OCI-LY1 (cell line): ENCODE measurements around the gene ADAT2.

Source experiments
- H2AFZ ChIP-seq: fragments of 200-600 bp; sonication (generic), shearing (Covaris generic); 2 replicates; pipeline ENCODE4 v1.6.0; 2014; ENCODE audit warnings: antibody characterized with exemption, mild to moderate bottlenecking, low read length
- H3F3A ChIP-seq: fragments of 200-600 bp; sonication (generic), shearing (Covaris generic); 2 replicates; pipeline ENCODE4 v1.6.0; 2014; ENCODE audit warnings: mild to moderate bottlenecking, antibody characterized with exemption, low read length, moderate library complexity; ENCODE audit not compliant: insufficient read depth
- H3K27ac ChIP-seq: fragments of 200-600 bp; sonication (generic); 2 replicates; pipeline ENCODE4 v1.5.1; 2014; ENCODE audit warnings: low read length, mixed run types, mild to moderate bottlenecking, low read depth; ENCODE audit not compliant: poor library complexity, severe bottlenecking
- H3K27me3 ChIP-seq: fragments of 200-600 bp; sonication (generic); 2 replicates; pipeline ENCODE4 v1.6.0; 2014; ENCODE audit warnings: antibody characterized with exemption, mild to moderate bottlenecking, low read length, moderate library complexity; ENCODE audit not compliant: insufficient read depth
- H3K36me3 ChIP-seq: fragments of 200-600 bp; sonication (generic); 2 replicates; pipeline ENCODE4 v1.6.1; 2014; ENCODE audit warnings: mild to moderate bottlenecking, antibody characterized with exemption, low read length, moderate library complexity, mixed read lengths; ENCODE audit not compliant: insufficient read depth
- H3K4me1 ChIP-seq: fragments of 200-600 bp; sonication (generic); 2 replicates; pipeline ENCODE4 v1.5.1; 2014; ENCODE audit warnings: mild to moderate bottlenecking, low read length, moderate library complexity; ENCODE audit not compliant: insufficient read depth, severe bottlenecking
- H3K4me2 ChIP-seq: fragments of 200-600 bp; sonication (generic), shearing (Covaris generic); 2 replicates; pipeline ENCODE4 v1.6.1; 2014; ENCODE audit warnings: low read length
- H3K4me3 ChIP-seq: fragments of 200-600 bp; sonication (generic); 2 replicates; pipeline ENCODE4 v1.5.1; 2014; ENCODE audit warnings: low read length, low read depth, mild to moderate bottlenecking, mixed read lengths; ENCODE audit not compliant: poor library complexity, severe bottlenecking
- H3K79me2 ChIP-seq: fragments of 200-600 bp; shearing (Covaris generic); 2 replicates; pipeline ENCODE4 v1.6.1; 2016; ENCODE audit warnings: mixed run types, low read length, mixed read lengths; ENCODE audit not compliant: insufficient read depth
- H3K9ac ChIP-seq: fragments of 200-600 bp; sonication (generic), shearing (Covaris generic); 2 replicates; pipeline ENCODE4 v1.6.1; 2014; ENCODE audit warnings: mild to moderate bottlenecking, low read length, mixed read lengths
- H3K9me2 ChIP-seq: fragments of 200-600 bp; sonication (generic), shearing (Covaris generic); 2 replicates; pipeline ENCODE4 v1.6.1; 2014; ENCODE audit warnings: low read depth, mild to moderate bottlenecking, low read length, mixed read lengths
- H3K9me3 ChIP-seq: fragments of 200-600 bp; shearing (Covaris generic); 2 replicates; pipeline ENCODE4 v1.6.1; 2014; ENCODE audit warnings: low read length, mixed read lengths
- H4K20me1 ChIP-seq: fragments of 200-600 bp; sonication (generic), shearing (Covaris generic); 2 replicates; pipeline ENCODE4 v1.6.0; 2016; ENCODE audit warnings: mild to moderate bottlenecking, low read length; ENCODE audit not compliant: insufficient read depth
- EZH2 ChIP-seq: fragments of 200-600 bp; sonication (generic), shearing (Covaris generic); IDR thresholded peaks from 2 replicates; pipeline ENCODE4 v1.8.0; 2017; ENCODE audit warnings: borderline replicate concordance, mixed run types, mild to moderate bottlenecking, antibody characterized with exemption, low read length, moderate library complexity, mixed read lengths
- TF ChIP-seq, protein P1 (sequence below): fragments of 200-600 bp; sonication (generic), shearing (Covaris generic); IDR thresholded peaks from 2 replicates; pipeline ENCODE4 v1.5.1; 2017; ENCODE audit warnings: mild to moderate bottlenecking, antibody characterized with exemption, low read length, moderate library complexity, mixed read lengths

Gene ADAT2

DNA sequence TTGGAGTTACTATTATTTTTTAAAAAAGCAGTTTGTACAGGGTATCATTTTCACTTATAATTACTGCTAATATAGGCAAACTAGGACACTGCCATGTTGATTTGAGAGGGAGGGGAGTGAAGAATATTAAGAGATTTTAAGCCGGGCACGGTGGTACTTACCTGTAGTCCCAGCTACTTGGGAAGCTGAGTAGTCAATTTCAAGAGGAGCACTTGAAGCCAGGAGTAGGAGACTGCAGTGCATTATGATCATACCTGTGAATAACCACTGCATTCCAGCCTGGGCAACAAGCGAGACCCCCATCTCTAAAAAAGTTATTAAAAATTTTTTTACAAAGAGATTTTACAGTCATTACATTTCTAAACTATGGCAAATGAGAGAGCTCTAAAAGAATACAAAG lies 35.7 kb downstream of the ADAT2 start:
- Histone ChIP-seq H3K27me3 (no peaks in the 10 kb centered on the region), H3K36me3 (no peaks in the 10 kb centered on the region), H3F3A (no peaks in the 10 kb centered on the region), H3K9me2 (no peaks in the 10 kb centered on the region), H3K79me2 (no peaks in the 10 kb centered on the region), H3K4me1 (no peaks in the 10 kb centered on the region), H4K20me1 (no peaks in the 10 kb centered on the region), H3K4me2 (no peak overlapping the region), H3K27ac (no peak overlapping the region), H3K9me3 (no peaks in the 10 kb centered on the region), H3K4me3 (no peak overlapping the region), H3K9ac (no peak overlapping the region), H2AFZ (no peak overlapping the region)
- TF ChIP-seq EZH2, result no peak
- TF ChIP-seq, protein P1, sequence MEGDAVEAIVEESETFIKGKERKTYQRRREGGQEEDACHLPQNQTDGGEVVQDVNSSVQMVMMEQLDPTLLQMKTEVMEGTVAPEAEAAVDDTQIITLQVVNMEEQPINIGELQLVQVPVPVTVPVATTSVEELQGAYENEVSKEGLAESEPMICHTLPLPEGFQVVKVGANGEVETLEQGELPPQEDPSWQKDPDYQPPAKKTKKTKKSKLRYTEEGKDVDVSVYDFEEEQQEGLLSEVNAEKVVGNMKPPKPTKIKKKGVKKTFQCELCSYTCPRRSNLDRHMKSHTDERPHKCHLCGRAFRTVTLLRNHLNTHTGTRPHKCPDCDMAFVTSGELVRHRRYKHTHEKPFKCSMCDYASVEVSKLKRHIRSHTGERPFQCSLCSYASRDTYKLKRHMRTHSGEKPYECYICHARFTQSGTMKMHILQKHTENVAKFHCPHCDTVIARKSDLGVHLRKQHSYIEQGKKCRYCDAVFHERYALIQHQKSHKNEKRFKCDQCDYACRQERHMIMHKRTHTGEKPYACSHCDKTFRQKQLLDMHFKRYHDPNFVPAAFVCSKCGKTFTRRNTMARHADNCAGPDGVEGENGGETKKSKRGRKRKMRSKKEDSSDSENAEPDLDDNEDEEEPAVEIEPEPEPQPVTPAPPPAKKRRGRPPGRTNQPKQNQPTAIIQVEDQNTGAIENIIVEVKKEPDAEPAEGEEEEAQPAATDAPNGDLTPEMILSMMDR, result no peak

DNA sequence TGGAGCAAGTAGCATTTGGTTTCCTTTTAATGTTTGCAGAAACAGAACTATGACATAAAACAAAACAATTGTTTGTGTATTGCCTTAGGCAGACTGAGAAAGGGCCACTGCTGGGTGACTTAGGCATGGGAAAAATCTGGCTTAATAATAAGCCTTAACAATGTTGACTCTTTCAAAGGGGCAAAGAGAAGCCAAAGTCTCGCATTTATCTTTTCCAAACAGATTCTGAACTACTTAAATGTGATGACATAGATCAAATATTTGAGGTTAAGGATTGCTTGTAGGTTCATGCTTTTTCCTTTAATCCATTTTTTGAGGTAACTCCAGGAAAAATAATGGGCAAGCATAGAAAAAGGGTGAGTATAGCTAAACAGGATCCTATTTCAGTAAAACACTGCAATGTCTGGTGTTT lies 39.6 kb downstream of the ADAT2 start:
- Histone ChIP-seq H3K79me2 (no peaks in the 10 kb centered on the region), H3K9ac (no peak overlapping the region), H4K20me1 (no peaks in the 10 kb centered on the region), H3K4me1 (no peaks in the 10 kb centered on the region), H3K36me3 (no peaks in the 10 kb centered on the region), H3K27me3 (no peaks in the 10 kb centered on the region), H3K27ac (no peak overlapping the region), H3K4me2 (no peak overlapping the region), H3K4me3 (no peak overlapping the region), H3F3A (no peaks in the 10 kb centered on the region), H3K9me3 (no peaks in the 10 kb centered on the region), H3K9me2 (no peaks in the 10 kb centered on the region), H2AFZ (no peak overlapping the region)
- TF ChIP-seq EZH2, result no peak
- TF ChIP-seq, protein P1, result no peak

DNA sequence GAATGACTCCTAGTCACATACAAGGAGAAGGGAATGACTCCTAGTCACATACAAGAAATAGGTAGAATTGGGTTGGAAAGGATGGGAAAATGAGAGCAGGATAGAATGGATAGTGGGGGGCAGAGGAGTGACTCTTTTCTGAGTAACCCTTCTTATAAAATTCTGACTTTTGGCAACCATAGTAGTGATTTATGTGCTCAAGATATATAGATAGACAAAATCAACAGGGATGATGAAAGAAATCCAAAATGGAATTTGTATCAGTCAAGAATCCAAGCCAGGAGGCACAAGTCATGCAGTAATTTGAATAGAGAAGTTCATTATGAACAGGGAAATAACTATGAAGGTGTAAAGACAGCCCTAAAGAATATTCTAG lies 41.7 kb downstream of the ADAT2 start:
- no peak for TF ChIP-seq EZH2
- TF ChIP-seq, protein P1, result no peak
- Histone ChIP-seq H3K9me3 (no peaks in the 10 kb centered on the region), H3K27ac (no peak overlapping the region), H2AFZ (no peak overlapping the region), H3K9ac (no peak overlapping the region), H3K4me3 (no peak overlapping the region), H3K79me2 (no peaks in the 10 kb centered on the region), H3K27me3 (no peaks in the 10 kb centered on the region), H4K20me1 (no peaks in the 10 kb centered on the region), H3F3A (no peaks in the 10 kb centered on the region), H3K4me1 (no peaks in the 10 kb centered on the region), H3K36me3 (no peaks in the 10 kb centered on the region), H3K4me2 (no peak overlapping the region), H3K9me2 (no peaks in the 10 kb centered on the region)
